Measurements from ENCODE around the gene PTPRG.

PTPRG gene

DNA sequence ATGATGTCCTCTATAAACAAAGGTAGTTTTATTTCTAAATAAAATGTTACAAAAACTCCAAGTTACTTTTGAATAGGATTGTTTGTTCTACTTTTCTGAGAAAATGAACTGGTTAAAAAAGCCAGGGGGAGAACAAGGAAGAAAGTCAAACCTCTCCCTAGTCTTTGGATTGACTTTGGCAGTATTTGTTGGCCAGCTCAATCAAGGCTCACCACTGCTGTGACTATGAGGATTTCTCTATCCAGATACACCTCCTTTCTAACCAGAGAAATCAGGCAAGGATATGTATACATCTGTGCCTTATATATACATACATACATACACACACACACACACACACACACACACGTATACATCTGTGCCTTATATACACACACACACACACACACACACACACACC is 704.2 kb downstream of the PTPRG start:
- DNase-seq (ENCODE audit: low read depth in 3 of 3): no peak

DNA sequence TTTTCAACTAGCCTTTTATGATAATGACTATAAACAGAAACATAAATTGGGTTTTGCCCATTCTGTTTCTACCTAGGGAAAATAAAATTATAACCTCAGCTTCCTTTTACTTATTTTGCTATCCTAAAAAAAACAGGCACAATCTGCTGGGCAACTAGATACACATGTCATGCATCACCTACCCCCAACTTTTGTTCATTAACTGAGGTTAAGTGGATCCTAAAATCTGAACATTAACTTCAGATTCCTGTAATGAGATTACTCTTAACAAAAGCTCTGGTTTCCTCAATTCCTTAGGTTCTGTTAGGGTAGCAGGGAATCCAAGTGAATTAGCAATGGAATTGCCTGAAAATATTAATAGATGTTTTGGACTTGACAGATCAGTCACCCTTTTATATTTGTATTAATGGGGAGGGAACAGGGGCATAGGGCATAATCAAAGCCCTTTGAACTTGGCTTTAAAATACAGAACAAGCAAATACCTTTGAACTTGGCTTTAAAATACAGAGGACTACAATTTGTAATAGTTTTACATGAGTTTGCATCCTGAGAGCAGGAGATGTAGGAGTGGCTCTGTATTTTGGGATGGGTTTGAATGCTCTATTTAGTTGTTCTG is 705.4 kb downstream of the PTPRG start:
- DNase-seq (ENCODE audit: low read depth in 3 of 3): no peak

DNA sequence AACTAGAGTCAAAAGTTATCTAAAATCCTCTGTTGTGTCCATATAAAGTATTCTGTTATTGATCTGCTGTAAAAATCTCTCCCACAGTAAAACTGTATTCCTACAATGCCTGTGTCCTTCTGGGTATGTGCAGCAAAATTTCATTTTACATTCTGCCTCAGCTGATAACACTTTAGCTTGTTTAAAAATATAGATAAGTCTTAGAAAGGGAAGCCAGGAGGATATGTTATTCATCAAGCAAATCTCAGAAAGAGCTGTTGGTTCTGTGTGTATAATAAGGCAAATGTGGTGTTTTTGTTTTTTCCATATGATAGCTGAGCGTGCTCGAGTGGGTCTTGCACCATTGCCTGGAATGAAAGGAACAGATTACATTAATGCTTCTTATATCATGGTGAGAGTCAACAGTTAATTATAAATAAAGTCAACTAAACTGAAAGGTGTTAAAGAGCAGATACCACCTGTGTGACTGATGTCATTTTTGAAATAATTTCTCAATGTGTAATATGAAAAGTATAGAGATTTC is 715.3 kb downstream of the PTPRG start:
- DNase-seq (ENCODE audit: low read depth in 3 of 3): no peak

DNA sequence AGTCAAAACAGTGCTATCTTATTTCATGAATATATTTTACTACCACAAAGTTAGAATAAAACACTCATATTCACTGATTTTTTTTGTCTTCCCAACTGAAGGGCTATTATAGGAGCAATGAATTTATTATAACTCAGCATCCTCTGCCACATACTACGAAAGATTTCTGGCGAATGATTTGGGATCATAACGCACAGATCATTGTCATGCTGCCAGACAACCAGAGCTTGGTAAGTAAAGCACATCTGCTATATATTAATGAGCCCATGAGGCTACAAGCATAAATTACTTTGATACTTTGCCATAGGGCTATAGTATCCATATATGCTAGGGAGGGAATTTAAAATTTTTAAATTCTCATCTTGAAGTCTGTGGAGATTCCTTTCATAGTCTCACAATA is 716.1 kb downstream of the PTPRG start:
- no peak for DNase-seq (ENCODE audit: low read depth in 3 of 3)

DNA sequence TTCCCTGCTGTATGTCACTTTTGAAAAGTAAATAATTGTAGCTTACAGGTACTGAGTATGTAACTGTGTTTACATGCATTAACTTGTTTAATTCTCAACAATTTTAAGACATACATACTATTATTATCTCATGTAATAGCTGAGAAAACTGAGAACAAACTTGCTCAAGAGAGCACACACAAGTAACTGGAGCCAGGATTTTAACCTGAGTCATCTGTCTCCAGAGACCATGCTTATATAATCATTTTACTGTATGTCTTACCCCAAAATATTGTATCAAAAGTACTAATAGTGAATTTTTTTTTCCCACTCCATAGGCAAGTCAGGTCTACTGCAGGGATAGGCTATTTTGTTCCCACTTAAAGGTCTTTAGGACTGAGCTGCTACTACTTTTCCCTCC is 716.6 kb downstream of the PTPRG start:
- no peak for DNase-seq (ENCODE audit: low read depth in 3 of 3)

DNA sequence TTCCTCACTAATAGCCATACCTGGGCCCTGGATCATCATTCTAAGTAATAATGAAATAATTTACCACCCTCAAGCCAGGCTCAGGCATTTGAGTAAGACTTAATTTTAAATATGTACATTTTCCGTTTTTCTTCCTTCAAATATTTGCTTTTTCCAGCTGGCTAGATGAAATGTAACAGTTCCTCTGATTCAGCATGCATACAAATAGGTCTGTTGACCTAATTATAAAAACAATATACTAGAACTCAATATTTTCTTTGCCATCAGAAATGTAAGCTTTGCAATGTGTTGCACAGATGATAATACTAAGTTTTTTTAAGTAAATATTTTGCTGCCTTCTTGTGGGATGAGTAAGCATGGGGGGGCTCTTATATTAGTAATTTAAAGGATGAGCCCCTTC is 720.4 kb downstream of the PTPRG start:
- DNase-seq (ENCODE audit: low read depth in 3 of 3): no peak

DNA sequence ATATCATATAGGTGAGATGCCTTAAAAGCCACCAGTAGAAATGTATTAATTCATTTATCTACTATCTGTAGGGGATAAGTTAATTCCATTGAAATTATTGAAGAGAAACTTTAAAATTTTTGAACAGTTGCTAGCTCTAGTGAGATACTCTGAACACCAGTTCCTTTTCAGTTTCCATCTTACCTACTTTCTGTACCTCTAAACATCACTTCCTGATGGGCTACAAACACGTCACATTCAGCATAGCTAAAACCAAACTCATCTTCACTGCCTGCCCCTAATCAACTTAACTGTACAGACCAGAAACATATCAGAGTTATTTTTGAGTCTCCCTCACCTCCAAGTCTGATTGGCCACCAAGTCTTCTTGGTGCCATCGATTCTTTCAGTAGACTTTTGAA is 723.1 kb downstream of the PTPRG start:
- no peak for DNase-seq (ENCODE audit: low read depth in 3 of 3)

DNA sequence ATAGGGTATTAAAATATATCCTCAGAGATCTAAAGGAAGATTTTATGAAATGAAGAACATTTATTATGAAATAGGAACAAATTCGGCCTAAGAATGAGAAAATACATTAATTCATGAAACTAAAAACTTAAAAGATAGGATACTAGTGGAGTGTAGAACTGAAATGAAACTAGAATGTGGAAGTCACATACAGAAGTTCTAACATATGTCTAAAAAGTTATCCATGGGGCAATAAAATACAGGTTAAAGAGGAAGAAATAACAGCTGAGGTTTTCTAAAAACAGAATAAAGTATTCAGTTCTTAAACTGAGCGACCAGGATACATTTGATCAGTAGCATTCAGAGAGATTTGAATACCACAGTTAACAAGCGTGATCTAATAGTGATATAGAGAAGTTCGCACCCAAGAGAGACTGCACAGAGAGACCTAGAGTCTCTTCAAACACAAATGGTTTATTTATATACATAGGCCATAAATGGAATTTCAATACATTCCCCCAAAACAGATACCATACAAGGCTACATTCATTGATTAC is 726.1 kb downstream of the PTPRG start:
- no peak for DNase-seq (ENCODE audit: low read depth in 3 of 3)

DNA sequence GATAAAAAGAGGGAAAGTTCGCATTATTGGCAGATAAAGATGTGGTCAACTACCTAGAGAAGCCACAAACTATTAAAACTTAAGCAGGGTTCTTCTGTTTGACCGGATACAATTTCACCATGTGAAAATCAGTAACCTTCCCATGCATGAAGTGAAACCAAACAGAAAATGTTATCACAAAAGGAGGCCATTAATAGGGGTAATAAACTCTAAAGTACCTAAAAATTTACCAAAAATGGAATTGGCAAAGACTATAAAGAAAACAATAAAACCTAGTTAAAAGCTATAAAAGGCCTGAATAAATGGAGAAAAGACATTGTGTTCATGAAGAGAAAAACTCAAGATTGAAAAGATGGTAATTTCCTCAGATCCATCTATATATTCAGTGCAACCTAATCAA is 728.6 kb downstream of the PTPRG start:
- no peak for DNase-seq (ENCODE audit: low read depth in 3 of 3)

DNA sequence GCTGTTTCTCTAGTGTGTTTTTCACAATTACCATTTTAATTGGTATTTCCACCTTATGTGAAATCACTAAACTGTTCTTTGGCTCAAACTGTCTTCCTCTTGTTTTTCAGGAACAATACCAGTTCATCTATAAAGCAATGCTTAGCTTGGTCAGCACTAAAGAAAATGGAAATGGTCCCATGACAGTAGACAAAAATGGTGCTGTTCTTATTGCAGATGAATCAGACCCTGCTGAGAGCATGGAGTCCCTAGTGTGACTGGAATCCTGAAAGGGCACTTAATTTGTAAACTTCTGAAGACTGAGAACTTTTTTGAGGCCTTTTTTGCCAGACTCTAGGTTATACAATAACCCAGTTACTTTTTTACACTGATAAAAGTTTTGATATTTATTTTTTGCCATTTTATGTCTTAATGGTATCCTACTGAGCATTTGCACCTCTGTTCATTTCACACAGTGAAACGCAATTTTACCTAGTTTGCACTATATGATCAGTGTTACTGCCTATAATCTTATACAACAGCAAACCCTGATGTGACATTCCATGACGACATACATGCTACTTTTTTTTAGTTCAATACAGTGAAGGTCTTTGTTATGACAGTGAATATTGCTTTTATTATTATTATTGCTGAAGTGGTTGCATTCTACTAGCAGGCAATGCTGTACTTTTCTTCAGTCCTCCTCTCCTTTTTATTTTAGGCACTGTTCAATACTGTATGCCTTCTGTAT is 731.8 kb downstream of the PTPRG start:
- no peak for DNase-seq (ENCODE audit: low read depth in 3 of 3)

DNA sequence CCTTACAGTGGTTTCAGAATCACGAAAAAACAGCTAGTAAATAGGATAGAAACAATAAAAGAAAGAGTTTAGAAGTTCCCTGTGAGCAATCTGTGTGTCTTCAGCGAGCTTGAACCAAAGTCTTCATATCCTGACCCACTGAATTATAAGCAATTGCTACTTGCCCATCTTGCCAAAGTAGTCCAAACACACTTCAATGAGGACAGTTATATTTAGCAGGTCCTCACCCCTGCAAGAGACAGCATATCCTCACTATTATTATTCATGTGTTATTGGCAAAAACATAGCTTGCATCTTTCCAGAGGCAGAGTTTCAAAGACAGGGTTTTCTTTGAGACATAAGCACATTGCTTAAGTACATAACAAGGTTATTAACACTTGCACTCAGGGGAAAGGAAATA is 734.2 kb downstream of the PTPRG start:
- DNase-seq (ENCODE audit: low read depth in 3 of 3): no peak

DNA sequence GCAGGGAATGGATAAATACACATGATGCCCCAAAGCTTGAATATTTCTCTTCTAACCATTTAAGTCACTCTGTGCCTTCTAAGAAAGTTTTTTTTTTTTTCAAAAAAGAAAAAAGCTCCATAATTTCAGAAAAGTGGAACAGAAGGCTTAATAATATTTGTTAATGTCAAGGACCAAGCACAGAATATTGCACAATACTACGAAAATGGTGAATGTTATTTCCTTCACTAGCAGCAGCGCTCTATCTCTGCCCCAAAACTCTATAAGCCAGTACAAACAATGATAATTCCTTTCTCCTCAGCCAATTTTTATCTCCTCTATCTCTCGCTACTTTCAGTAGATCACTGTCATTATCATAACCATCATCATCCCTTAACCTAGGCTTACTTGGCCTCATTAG is 739.2 kb downstream of the PTPRG start:
- no peak for DNase-seq (ENCODE audit: low read depth in 3 of 3)

DNA sequence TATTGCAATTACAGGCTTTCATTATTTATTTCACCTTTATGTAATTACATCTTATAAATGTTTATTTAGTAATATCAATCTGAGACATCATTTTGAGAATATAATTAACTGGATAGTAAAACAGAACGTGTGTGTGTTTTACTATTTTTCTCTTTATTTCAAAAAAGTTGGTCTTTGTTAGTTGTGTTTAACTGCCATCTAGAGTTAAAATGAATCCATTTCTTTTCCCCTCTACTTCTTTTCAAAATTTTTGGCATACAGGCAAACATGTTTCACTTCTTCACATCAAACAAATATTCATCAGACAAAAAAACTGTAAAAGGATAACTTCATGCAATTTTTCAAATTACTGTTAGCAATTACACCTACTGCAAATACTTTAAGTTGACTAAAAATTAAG is 750.8 kb downstream of the PTPRG start:
- no peak for DNase-seq (ENCODE audit: low read depth in 3 of 3)

DNA sequence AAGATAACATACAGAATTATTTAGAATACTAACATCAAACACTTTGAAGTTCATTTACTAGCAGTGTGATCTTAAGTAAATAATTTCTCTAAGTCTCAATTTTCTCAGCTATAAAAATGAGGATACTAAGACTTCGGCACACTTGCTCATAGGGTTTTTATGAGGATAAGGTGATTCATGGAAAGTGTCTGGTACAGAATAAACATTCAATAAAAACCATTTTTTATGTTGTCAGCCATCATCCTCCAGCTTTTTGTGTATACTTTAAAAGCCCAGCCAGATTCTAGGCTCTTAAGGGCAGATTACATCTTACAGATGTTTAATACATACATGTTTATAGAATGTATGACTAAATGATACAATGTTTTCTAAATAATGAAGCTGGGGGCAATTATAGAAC is 755.2 kb downstream of the PTPRG start:
- DNase-seq (ENCODE audit: low read depth in 3 of 3): no peak

DNA sequence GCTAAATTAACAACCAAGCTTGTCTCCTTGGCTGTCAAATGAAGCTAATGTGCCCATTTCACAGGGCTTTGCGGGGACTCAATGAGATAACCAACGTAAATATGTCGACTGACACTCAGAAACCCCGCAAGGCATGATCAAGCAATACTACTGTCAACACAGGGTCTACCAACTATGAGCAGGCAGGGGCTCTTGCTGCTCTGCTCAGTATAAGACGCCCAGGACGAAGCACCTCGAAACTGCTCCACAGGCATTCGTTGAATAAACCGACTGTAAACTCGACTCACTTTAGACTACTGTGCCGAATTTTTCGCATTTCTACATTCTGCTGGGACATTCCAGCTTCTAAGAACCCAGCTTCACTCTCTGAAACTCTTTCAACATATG is 757.0 kb downstream of the PTPRG start:
- no peak for DNase-seq (ENCODE audit: low read depth in 3 of 3)

DNA sequence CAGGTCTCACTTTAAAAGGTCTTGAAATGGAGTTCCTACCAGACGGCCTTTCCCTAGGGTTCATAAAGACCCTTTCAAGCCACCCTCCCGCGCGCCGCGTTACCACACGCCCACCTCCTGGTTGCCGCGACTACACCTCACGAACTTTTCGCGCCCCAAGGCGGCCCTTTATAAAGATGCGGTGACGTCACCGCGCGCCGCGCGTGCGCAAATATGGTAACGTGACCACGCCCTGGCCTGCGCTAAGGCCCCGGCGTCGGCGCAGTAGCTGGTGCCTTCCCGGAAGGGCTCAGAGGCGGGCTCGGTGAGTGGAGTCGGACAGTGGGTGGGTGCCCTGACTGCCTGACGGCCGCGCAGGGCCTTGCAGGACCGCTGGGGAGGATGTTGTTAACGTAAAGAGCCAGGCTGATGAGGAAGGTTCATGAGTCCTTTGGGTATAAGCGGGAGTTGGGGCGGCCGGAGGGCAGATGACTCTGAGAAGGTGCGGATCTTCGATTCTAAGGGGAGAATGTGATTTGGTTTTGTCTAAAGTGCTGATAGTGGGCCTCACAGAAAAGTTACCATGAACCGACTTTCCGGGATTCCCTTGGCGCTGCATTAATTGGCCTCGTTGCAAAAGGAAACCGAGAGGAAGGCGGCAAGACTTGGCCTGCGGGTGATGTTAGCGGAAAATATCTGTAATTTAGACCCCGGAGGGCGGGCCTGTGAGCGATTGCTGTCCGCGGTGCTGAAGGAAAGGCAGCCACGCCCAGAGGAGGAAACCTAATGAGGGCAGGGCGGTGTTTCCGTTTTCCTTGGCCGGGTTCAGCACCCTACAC is 757.6 kb downstream of the PTPRG start:
- peak; percentile 38 to 64 (median 50) for DNase-seq (ENCODE audit: low read depth in 3 of 3)

DNA sequence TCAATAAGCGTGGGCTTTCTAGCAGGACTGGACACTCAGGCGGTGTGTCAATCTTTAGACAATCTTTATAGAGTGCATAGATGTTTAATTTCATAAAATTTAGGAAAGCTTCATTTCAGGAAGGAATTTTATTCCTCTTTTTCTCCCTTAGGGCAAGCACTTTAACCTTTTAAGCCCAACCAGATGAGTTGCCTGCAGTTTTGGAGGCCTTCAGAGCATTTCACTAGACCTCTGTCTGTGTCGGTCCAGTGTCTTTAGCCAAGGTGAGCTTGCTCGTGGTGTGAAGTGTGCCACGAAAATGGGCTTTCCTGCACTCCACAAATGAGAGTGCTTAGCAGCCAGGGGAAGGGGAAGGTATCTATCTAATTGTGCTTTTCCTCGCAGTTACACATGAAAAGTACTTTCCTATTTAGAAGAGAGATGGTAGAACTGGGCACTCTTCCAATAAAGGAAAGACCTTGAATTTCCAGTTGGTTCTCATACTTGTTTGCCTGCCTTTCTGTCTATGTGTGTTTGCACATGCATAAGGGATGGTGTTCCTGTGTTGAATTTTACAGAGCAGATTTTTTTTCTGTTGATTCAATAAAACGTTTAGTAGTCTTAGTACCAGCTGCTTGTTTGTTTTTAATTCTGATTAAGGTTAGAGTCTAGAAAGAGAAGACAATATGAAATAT is 758.3 kb downstream of the PTPRG start:
- DNase-seq (ENCODE audit: low read depth in 3 of 3): no peak

DNA sequence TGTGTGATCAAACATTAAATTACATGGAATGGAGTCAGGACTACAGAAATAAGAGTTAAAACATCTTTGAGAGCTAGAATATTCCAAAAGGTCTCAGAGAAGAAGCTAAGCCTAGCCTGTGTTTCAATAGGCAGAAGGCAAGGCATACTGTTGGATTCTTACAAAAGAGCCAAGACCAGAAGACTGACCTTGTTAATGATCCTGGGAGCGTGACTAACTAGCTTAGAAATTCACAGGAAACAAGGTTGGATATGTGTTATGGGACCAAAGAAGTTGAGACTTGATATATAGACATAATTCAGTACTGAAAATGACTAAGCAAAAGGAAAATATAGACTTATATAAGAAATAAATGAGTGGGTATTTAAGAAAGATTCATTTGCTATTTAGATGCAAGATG is 761.9 kb downstream of the PTPRG start:
- no peak for DNase-seq (ENCODE audit: low read depth in 3 of 3)

DNA sequence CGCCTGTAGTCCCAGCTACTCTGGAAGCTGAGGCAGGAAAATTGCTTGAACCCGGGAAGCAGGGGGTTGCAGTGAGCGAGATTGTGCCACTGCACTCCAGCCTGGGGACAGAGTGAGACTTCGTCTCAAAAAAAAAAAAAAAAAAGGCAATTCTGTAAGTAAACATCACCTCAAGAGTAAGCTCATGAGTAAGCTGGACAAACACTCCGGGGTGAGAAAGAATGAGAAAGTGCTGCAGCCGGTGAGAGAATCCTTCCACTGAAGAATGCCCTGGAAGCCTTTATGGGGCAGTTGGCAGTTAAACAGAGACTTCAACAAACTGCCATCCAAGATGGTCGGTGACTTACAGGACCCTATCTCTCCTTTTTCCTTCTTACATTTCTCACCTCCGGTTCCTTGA is 764.5 kb downstream of the PTPRG start:
- DNase-seq (ENCODE audit: low read depth in 3 of 3): no peak

DNA sequence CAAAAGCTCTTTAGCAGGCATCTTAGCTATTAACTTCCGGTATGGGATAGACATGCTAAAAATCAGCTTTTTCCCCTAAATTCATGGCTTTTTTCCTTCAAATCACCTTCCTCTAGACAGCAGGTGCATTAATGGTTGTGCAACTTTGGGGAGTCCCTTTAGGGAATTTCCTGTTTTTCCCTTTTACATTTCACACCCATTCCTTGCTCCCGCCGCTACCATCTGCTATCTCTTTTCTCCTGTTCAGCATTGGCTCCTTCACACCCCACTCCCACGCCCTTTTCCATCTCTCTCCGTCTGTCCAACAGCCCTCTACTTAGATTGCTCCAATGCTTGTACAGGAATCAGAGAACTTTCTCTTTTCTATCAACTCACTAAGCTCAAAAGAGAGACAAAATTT is 768.6 kb downstream of the PTPRG start:
- DNase-seq (ENCODE audit: low read depth in 3 of 3): no peak

DNA sequence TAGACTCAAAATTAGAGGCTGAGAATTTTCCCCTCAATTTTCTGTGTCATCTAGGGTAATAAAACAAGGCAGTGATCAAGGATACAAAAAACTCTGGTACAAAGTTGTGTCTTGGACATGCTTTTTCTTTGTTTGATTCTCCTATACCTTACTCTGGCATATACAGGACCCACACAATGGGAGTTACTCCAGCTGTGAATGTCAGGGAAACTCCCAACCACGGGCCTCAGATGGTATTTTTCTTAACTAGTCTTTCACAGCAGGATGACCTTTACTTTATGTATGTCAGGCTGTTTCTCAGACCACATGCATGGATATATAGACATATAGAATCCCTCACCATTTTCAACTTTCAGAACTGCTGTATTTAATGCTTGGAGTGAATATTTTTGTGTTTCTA is 770.6 kb downstream of the PTPRG start:
- DNase-seq (ENCODE audit: low read depth in 3 of 3): no peak

DNA sequence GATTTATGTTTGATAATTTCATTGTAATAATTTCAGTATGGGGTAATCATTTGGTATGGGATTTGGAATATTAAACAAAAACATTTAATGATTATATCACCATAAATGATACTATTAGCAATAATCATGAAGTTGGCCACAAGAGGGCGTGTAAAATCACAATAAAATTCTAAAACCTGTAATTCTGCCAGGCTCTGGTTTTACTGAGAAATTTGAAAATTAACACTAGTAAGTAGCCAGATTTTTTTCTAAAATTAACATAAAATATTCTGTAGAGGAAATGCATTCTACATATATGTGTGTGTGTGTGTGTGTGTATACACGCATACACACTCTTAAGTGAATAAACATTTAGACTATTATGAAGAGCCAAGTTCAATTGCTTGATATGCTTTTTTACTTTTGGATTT is 771.5 kb downstream of the PTPRG start:
- no peak for DNase-seq (ENCODE audit: low read depth in 3 of 3)
